WTC11 (cell line): ENCODE measurements around the gene FAM110A.

Source experiments
- ATF1 ChIP-seq: sonication (generic); formaldehyde crosslinking; IDR thresholded peaks from 2 replicates; pipeline ENCODE4 v1.8.1; 2023; ENCODE audit warnings: mild to moderate bottlenecking, moderate library complexity, missing genetic modification reagents
- CBFB ChIP-seq: sonication (generic); formaldehyde crosslinking; IDR thresholded peaks from 2 replicates; pipeline ENCODE4 v1.8.1; 2022; ENCODE audit warnings: mild to moderate bottlenecking, low read depth, missing genetic modification reagents
- CTCF ChIP-seq: fragments of 200-600 bp; IDR thresholded peaks from 2 replicates; pipeline ENCODE4 v1.8.0; 2022; ENCODE audit warnings: antibody characterized with exemption
- E2F5 ChIP-seq: sonication (generic); formaldehyde crosslinking; IDR thresholded peaks from 2 replicates; pipeline ENCODE4 v1.8.1; 2022; ENCODE audit warnings: mild to moderate bottlenecking, moderate library complexity, missing genetic modification reagents
- FOXJ3 ChIP-seq: sonication (generic); formaldehyde crosslinking; IDR thresholded peaks from 2 replicates; pipeline ENCODE4 v1.9.0; 2021; ENCODE audit warnings: missing genetic modification reagents, mild to moderate bottlenecking, borderline replicate concordance
- IRF2 ChIP-seq: sonication (generic); formaldehyde crosslinking; IDR thresholded peaks from 2 replicates; pipeline ENCODE4 v1.8.0; 2022; ENCODE audit warnings: low read depth, missing genetic modification reagents, borderline replicate concordance
- NR1H2 ChIP-seq: sonication (generic); formaldehyde crosslinking; IDR thresholded peaks from 2 replicates; pipeline ENCODE4 v1.9.0; 2021; ENCODE audit warnings: mild to moderate bottlenecking, moderate library complexity, missing genetic modification reagents
- PRDM15 ChIP-seq: sonication (generic); formaldehyde crosslinking; IDR thresholded peaks from 2 replicates; pipeline ENCODE4 v1.8.0; 2022; ENCODE audit warnings: missing genetic modification reagents
- PREB ChIP-seq: sonication (generic); formaldehyde crosslinking; IDR thresholded peaks from 2 replicates; pipeline ENCODE4 v1.8.1; 2022; ENCODE audit warnings: mild to moderate bottlenecking, missing genetic modification reagents, moderate library complexity, borderline replicate concordance
- SP1 ChIP-seq: sonication (generic); formaldehyde crosslinking; conservative IDR thresholded peaks from 2 replicates; pipeline ENCODE4 v1.8.1; 2022; ENCODE audit warnings: missing genetic modification reagents
- TCF7 ChIP-seq: sonication (generic); formaldehyde crosslinking; IDR thresholded peaks from 2 replicates; pipeline ENCODE4 v1.8.0; 2022; ENCODE audit warnings: mild to moderate bottlenecking, low read depth, missing genetic modification reagents, moderate library complexity
- ZNF263 ChIP-seq: sonication (generic); formaldehyde crosslinking; IDR thresholded peaks from 2 replicates; pipeline ENCODE4 v1.8.1; 2022; ENCODE audit warnings: low read depth, mild to moderate bottlenecking, moderate library complexity, missing genetic modification reagents
- TF ChIP-seq, protein P1 (sequence below): sonication (generic); formaldehyde crosslinking; IDR thresholded peaks from 2 replicates; pipeline ENCODE4 v1.8.0; 2022; ENCODE audit warnings: mild to moderate bottlenecking, missing genetic modification reagents
- TF ChIP-seq, protein P2 (sequence below): sonication (generic); formaldehyde crosslinking; IDR thresholded peaks from 2 replicates; pipeline ENCODE4 v1.8.1; 2023; ENCODE audit warnings: mild to moderate bottlenecking, moderate library complexity, missing genetic modification reagents

- TF ChIP-seq PREB (CRISPR knock-in tag) = no peak
- TF ChIP-seq, protein P1, sequence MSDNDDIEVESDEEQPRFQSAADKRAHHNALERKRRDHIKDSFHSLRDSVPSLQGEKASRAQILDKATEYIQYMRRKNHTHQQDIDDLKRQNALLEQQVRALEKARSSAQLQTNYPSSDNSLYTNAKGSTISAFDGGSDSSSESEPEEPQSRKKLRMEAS (CRISPR knock-in tag) = no peak
- no peak for TF ChIP-seq CTCF
- TF ChIP-seq SP1 = no peak
- no peak for TF ChIP-seq TCF7 (CRISPR knock-in tag)
- TF ChIP-seq NR1H2 (CRISPR knock-in tag) = no peak
- TF ChIP-seq, protein P2, sequence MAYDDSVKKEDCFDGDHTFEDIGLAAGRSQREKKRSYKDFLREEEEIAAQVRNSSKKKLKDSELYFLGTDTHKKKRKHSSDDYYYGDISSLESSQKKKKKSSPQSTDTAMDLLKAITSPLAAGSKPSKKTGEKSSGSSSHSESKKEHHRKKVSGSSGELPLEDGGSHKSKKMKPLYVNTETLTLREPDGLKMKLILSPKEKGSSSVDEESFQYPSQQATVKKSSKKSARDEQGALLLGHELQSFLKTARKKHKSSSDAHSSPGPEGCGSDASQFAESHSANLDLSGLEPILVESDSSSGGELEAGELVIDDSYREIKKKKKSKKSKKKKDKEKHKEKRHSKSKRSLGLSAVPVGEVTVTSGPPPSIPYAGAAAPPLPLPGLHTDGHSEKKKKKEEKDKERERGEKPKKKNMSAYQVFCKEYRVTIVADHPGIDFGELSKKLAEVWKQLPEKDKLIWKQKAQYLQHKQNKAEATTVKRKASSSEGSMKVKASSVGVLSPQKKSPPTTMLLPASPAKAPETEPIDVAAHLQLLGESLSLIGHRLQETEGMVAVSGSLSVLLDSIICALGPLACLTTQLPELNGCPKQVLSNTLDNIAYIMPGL (CRISPR knock-in tag) = no peak
- no peak for TF ChIP-seq E2F5
- TF ChIP-seq ZNF263 (CRISPR knock-in tag) = no peak
- TF ChIP-seq IRF2 (CRISPR knock-in tag) = no peak
- no peak for TF ChIP-seq FOXJ3 (CRISPR knock-in tag)
- TF ChIP-seq CBFB = no peak
- TF ChIP-seq PRDM15 (CRISPR knock-in tag) = no peak
- no peak for TF ChIP-seq ATF1
Measured at GRCh38 chr20:835608-836045, 2.1 kb downstream of the FAM110A start.
